ENCODE measurements around the gene PRAMEF26. TPM values are rescaled to one million over a fixed set of nuclear protein-coding genes. Genes with fewer than 3 reads are reported as not detected.

Gene PRAMEF26
- total RNA-seq = not detected in 2 replicates

DNA sequence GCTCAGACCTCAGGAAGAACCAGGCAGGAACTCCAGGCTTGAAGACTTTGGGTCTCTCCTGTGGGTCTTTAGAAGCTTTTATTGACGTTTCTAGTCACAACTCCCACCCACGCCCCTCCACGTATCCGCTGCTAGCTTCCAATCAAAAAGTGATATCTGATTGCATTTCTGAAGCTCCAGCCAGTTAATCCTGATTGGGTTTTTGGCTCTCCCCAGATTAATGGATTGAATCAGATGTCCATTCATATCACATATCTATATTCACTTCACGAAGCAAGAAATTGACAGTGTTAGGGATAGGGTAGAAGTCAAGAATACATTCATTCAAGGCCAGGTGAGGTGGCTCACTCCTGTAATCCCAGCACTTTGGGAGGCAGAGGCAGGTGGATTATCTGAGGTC is at the start of gene PRAMEF26:
PRAMEF26 (minus strand) TSS at position 101 of the 400 bp plus-strand sequence. CDS start 2,914 bp downstream, outside the sequence.

DNA sequence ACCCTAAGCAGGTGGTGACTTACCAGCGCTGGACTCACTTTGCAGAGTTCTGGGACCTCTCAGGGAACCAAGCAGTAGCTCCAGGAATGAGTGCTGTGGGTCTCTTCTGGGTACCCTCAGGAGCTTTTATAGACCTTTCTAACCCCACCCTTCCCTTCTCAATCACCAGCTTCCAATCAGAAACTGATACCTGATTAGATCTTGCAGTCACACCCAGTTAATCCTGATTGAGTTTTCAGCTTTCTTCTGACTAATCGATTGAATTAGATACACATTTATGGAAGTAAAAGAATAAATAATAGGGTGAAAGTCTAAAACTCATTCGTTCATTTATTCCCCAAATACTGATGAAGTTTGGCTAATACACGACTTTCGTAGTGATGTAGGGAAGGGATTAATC is 45.5 kb upstream of the PRAMEF26 start, which contains the start of gene PRAMEF13:
PRAMEF13 (minus strand) TSS at position 101 of the 400 bp plus-strand sequence. CDS start 1,820 bp downstream, outside the sequence.

DNA sequence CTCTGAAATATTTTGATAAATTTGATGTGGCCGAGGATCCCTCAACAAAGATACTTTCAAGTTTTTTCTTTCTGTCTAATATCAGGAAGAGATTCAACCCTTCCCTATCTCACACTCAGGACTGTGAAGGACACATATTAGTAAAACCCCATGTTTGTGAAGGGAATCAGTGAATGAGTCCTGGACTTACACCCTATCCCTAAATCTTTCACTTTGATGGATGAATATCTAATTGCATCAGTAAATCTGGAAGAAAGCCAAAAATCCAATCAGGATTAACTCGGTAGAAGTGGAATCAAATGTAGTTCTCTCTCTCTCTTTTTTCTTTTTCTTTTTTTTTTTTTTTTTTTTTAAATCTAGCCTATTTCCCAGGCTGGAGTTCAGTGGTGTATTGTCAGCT is 15.7 kb upstream of the PRAMEF26 start, which contains the start of gene PRAMEF9:
PRAMEF9 (plus strand) TSS at position 301 of the 400 bp plus-strand sequence. CDS start 3,433 bp downstream, outside the sequence.

DNA sequence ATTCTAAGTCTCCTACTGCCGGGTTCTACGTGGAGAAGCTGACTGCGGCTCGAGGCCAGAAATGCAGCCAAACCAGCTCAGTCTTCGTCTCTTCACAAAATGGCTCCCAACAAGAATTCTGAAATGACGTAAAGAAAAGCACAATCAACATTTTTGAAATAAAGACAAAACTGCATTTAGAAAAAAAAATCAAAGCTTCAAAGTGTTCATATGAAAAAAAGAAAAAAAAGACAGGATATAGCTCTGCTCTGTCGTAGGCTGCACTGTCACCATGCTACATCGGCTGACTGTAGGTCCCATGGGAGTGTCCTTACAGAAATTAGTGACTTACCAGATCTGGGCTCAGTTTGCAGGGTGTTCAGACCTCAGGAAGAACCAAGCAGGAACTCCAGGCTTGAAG is 9.7 kb upstream of the PRAMEF26 start, which contains the start of gene HNRNPCL4:
HNRNPCL4 (minus strand) TSS at position 101 of the 400 bp plus-strand sequence. CDS start 164 bp downstream, outside the sequence.

DNA sequence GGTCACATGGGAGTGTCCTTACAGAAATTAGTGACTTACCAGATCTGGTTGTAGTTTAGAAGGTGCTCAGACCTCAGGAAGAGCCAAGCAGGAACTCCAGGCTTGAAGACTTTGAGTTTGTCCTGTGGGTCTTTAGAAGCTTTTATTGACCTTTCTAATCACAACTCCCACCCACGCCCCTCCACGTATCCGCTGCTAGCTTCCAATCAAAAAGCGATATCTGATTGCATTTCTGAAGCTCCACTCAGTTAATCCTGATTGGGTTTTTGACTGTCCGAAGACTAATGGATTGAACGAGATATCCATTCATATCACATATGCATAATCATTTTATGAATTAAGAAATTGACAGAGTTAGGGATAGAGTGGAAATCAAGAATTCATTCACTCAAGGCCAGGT is 39.1 kb downstream of the PRAMEF26 start, which contains the start of gene HNRNPCL2:
HNRNPCL2 (minus strand) TSS at position 101 of the 400 bp plus-strand sequence. CDS start 454 bp downstream, outside the sequence.

Other genes starting within 250 kb of the PRAMEF26 start
- gene PRAMEF7, start 239.4 kb downstream of the PRAMEF26 start, total RNA-seq = not detected in 2 replicates
- gene PRAMEF6, start 208.4 kb downstream of the PRAMEF26 start, total RNA-seq = not detected in 2 replicates
- not detected in 2 replicates for gene PRAMEF27, start 99.4 kb downstream of the PRAMEF26 start, total RNA-seq
- gene HNRNPCL3, start 95.2 kb downstream of the PRAMEF26 start, total RNA-seq = not detected in 2 replicates
- not detected in 2 replicates for gene PRAMEF25, start 85.2 kb downstream of the PRAMEF26 start, total RNA-seq
- gene HNRNPCL2, start 39.2 kb downstream of the PRAMEF26 start, total RNA-seq = not detected in 2 replicates
- not detected in 2 replicates for gene HNRNPCL4, start 9.6 kb upstream of the PRAMEF26 start, total RNA-seq
- gene PRAMEF9, start 15.8 kb upstream of the PRAMEF26 start, total RNA-seq = not detected in 2 replicates
- not detected in 2 replicates for gene PRAMEF13, start 45.4 kb upstream of the PRAMEF26 start, total RNA-seq
- gene PRAMEF18, start 70.1 kb upstream of the PRAMEF26 start, total RNA-seq = not detected in 2 replicates
- gene PRAMEF5, start 98.2 kb upstream of the PRAMEF26 start, total RNA-seq = not detected in 2 replicates
- not detected in 2 replicates for gene PRAMEF8, start 129.1 kb upstream of the PRAMEF26 start, total RNA-seq
- not detected in 2 replicates for gene PRAMEF33, start 147.5 kb upstream of the PRAMEF26 start, total RNA-seq
- gene PRAMEF15, start 159.6 kb upstream of the PRAMEF26 start, total RNA-seq = not detected in 2 replicates
- gene PRAMEF14, start 191.1 kb upstream of the PRAMEF26 start, total RNA-seq = not detected in 2 replicates
- gene PRAMEF19, start 215.9 kb upstream of the PRAMEF26 start, total RNA-seq = not detected in 2 replicates
- not detected in 2 replicates for gene PRAMEF17, start 233.6 kb upstream of the PRAMEF26 start, total RNA-seq

Measured in bronchial smooth muscle cell (primary cell).